ENCODE data around the gene SIGLEC10.
"Not testable (repeated sequence)": the region's sequence is repeated elsewhere in the genome, so short reads cannot be mapped to it uniquely, and the experiment has no call there.

Gene SIGLEC10

GRCh38 chr19:51434456-51434855 is 17.0 kb upstream of the SIGLEC10 start:
- no peak for DNase-seq

DNA sequence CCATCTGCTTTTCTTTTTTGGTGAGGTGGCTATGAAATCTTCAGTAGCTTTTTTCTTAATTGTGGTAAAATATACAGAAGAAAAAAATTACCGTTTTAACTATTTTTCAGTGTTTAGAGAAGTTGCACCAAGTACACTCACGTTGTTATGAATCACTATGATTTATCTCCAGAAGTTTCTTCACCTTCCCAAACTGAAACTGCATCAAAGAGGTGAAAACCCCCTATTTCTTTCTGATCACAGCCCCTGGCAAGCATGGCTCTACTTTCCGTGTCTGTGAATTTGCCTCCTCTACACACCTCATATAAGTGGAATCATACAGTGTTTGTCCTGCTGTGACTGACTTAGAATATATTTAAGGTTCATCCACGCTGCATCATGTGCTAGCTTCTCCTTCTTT is 15.6 kb upstream of the SIGLEC10 start:
- no peak for DNase-seq

DNA sequence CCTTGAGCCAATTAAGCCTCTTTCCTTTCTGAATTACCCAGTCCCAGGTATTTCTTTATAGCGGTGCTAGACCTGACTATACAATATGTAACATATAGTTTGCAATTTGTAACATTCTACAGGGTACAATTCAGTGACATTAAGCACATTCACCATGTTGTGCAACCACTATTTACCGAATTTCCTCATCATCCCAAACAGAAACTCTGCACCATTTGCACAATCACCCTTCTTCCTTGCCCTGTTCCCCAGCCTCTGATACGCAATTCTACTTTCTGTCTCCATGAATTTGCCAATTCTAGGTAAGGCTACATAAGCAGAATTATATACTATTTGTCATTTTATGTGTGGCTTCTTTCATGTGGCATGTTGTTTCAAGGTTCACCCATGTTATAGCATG is 13.7 kb upstream of the SIGLEC10 start:
- DNase-seq, result no peak

DNA sequence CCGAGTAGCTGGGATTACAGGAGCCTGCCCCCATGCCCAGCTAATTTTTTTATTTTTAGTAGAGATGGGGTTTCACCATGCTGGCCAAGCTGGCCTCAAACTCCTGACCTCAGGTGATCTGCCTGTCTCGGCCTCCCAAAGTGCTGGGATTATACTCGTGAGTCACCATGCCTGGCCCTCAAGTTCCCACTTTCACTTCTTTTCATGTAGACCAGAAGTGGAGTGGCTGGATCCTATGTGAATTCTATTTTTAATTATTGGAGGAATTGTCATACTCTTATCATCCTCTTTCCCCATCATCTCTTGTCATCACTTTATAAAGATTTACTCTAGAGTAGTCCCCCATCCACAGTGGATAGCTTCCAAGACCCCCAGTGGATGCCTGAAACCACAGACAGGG is 12.8 kb upstream of the SIGLEC10 start:
- DNase-seq, result no peak

DNA sequence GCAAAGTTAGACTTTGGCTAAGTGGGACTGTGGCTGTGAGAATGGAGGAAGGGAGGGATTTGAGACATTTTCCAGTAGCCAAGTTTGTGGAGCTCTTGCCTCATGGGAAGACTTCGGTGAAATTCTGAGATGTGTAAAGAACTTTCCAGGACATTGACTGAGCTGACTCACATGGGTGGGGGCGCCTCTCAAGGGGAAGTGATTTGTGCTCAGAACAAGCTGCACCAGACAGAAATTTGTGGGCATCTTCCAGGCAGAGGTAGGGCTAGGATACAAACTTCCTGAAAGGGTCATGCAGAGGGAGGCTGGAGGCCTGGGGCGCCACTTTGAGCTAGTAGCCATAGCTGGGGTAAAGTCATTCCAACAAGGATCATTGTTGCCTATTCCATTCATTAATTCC is 9.8 kb upstream of the SIGLEC10 start:
- DNase-seq, result no peak

GRCh38 chr19:51422053-51422448 is 4.6 kb upstream of the SIGLEC10 start:
- DNase-seq, result peak; percentile 83

DNA sequence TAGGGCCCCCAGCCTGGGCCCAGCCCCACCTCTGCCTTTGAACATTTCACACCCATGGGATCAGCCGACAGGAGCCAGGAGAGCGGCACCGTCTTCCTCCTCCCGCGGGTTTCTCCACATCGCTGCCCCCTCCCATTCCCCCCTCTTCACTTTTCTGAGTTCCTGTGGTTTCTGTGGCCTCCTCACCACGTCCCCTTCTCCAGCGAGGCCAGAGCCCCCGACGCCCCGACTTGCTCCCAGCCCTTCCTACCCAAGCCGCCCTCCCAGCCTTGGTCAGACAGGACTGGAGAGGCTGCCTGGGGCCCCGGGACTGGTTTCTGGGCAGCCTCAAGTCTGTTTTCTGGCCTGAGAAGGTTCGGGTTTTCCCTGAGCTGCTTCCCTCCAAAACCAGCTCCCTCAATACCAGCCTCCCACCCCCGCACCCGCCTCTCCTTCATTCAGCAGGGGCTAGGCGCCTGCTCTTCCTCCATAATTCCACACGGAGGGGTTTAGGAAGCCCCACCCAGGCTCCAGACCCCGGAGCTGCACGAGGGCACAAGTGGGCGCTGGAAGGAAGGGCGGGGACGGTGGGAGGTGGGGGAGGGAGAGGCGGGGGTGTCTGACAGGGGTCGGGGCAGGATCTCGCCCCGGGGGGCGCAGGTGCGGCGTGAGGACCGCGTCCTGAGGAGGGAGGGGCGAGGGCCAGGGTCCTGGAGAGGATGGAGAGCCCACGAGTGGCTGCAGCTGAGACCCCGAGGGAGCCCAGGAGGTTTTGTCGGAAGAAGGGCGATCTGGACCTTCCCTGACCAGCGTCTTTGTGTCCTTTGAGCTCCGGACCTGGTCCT is 4.0 kb upstream of the SIGLEC10 start:
- DNase-seq, result no peak

DNA sequence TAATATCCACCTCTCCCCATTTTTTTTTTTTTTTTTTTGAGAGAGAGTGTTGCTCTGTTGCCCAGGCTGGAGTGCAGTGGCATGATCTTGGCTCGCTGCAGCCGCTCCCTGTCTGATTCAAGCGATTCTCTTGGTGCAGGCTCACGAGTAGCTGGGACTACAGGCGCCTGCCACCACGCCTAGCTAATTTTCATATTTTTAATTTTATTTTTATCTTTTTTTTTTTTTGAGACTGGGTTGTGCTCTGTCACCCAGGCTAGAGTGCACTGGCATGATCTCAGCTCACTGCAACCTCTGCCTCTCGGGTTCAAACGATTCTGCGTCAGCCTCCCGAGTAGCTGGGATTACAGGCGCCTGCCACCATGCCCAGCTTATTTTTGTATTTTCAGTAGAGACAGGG is 3.1 kb upstream of the SIGLEC10 start:
- DNase-seq, result not testable (repeated sequence)

GRCh38 chr19:51418707-51419106 is 1.3 kb upstream of the SIGLEC10 start:
- DNase-seq, result no peak

DNA sequence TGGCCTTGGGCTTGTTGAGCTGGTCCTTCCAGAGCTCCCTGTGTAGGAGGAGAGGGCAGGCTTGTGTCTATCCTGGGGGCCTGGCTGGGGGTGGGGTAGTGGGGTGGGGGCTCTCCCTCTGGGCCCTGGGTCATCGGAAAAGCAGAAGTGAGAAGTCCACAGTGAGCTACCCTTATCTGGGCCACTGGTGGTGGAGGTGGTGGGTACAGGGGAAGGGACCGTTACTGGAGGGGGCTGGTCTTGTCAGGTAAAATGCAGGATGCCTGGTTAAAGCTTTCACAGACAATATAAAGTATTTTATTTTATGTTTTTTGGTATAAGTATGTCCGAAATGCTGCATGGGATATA is 342 bp upstream of the SIGLEC10 start:
- DNase-seq, result no peak

DNA sequence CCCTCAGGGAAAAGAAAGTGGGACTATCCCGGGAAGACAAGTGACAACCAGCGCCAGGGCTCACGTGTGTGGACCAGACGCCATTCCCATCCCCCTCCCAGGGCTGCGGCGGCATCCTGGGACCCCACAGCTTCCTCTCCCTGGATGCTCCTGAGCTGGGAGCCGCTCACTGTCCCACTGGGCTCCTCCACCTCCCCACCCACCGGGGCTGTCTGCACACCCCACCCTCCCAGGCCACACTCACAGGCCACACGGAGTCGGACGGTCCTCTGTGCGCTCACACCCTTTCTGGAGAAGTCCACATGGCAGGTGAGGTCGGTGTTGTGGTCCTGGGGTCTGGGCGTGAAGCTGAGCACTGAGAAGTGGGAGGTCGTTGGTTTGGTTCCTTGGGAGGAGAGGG is 1.0 kb downstream of the SIGLEC10 start:
- DNase-seq, result not testable (repeated sequence)

DNA sequence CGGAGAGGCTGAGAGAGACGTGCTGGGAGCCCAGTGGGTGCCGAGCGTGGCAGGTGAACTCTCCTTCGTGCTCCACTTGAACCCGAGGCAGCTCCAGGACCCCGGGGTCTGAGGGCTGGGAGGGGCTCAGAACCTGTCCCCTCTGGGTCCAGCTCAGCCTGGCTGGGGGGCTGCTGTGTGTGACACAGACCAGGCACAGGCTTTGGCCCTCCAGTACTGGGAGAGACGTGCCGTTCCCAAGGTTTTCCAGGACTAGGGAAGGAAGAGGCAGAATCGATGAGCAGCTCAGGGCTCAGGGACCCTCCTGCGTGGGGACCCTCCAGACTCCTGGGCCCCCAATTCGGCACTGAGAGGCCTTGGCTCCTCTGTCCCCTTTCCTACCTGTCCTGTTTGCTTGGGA is 2.3 kb downstream of the SIGLEC10 start:
- DNase-seq, result no peak

GRCh38 chr19:51410950-51411748 is 6.3 kb downstream of the SIGLEC10 start:
- no peak for DNase-seq

DNA sequence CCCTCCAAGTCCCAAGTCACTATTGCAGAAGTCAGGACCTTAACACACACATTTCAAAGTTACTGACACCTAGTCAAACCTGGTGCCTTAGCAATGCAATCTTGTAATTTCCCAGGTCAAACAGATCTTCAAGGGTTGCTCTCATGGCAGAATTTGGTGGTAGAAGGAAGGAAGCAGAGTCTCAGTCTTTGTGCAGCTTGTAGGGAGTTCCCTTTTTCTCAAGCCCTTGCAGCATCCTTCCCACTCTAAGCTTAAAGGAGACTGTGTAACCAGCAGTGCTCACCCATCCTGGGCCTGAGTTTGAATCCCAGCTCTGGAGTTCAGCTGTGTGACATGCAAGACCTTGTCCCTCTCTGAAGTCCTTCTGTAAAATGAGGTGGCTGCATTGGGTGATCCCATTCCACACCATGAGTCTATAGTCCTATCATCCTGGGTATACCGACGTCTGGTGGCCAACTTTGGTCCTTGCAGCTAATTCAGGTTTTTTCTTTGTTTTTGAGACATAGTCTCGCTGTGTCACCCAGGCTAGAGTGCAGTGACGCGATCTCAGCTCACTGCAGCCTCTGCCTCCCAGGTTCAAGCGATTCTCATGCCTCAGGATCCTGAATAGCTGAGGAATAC is 9.8 kb downstream of the SIGLEC10 start:
- peak; percentile 52 for DNase-seq

DNA sequence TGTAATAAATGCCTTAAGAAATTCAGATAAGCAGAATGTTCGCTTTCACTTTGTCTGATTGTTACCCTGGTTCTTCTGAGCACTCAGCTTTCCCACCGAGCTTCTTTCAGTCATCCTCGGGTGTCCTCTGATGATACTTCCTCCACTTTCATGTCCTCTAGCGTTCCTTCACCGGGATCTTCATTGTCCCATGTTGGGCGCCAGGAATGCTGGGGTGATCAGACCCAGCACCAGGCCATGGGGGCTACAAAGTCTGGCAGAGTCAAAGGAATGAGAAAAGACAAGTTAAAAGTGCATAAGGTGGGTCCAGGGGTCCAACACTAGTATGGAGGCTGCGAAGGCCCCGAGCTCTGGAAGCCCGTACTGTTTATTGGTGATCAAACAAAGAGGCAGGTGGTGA is 15.3 kb downstream of the SIGLEC10 start:
- DNase-seq, result no peak

GRCh38 chr19:51399936-51400335 is 17.5 kb downstream of the SIGLEC10 start:
- DNase-seq, result not testable (repeated sequence)

- no peak for DNase-seq
These were observed 18.2 kb downstream of the SIGLEC10 start for GRCh38 chr19:51399231-51399630.

DNA sequence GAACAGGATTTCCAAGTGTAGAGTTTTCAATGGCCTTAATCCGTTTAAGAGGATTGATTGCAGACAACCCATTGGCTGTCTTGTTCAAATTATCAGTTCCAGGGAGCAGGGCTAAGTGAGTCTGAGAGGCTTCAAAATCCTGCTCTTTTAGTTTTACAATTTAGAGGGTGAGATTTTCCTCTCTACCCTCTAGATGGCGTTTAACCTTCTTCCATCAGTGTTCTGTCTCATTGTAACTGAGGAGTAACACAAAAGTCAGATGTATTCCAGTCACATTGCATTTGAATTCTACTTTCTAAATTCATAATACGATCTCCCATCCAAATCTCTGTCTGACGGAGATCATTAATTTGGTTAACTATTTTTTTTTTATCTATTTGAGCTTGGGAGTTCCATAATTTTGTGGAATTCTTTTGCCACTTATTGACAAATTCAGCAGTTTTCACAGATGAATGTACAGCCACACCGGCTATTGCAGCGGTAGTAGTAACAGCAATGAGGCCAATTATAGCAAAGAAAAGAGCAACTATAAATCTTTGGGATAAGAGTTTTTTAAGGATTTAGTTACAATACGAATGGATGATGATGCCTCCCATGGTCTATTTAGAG is 19.2 kb downstream of the SIGLEC10 start:
- peak; percentile 45 for DNase-seq

GRCh38 chr19:51397453-51397852 is 20.0 kb downstream of the SIGLEC10 start:
- not testable (repeated sequence) for DNase-seq

DNA sequence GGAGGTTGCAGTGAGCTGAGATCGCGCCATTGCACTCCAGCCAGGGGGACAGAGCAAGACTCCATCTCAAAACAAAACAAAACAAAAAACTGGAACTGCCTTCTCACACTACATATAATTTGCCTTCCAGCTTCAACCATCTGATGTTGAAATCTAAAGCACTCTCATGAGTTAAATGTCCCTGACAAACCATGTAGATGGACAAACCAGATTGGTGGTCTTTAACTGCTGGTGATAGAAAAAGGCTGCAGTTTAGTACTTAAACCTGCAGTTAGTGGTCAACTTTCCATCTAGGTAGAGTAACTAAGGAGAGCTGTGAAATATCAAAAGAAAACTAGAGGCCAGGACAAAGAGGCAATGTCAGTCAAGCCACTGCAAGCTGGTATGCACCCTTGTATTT is 21.3 kb downstream of the SIGLEC10 start:
- no peak for DNase-seq

GRCh38 chr19:51394050-51394836 is 23.2 kb downstream of the SIGLEC10 start:
- peak; percentile 95 for DNase-seq

DNA sequence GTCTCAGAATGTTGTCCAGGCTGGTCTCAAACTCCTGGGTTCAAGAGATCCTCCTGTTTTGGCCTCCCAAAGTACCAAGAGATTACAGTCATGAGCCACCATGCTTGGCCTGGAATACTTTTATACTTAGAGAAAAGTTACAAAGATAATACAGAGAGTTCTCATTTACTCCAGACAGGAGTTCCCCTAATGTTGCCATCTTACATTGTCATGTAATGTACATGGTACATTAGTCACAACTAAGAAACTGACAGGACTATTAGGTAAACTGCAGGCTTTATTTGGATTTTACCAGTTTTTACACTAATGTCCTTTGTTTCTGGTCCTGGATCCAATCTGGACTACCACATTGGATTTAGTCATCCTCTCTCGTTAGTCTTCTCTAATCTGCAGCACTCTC is 24.7 kb downstream of the SIGLEC10 start:
- DNase-seq, result no peak

Data from CD4-positive, alpha-beta T cell treated with Interleukin-12 subunit alpha and Interleukin-12 subunit beta, for 1 hour (primary cell).